ENCODE measurements around the gene NTHL1. TPM values are rescaled to one million over a fixed set of nuclear protein-coding genes. Genes with fewer than 3 reads are reported as not detected.

The NTHL1 gene
- total RNA-seq, 1 experiment from 2014 or later = 74.7 TPM

- Histone ChIP-seq H3K4me3 (no peak overlapping the region), H3K27me3 (no peaks in the 10 kb centered on the region), H3K9me3 (no peaks in the 10 kb centered on the region), H3K36me3 (peaks cover 96% of the 10 kb centered on the region)
- no peak for DNase-seq
Measured at GRCh38 chr16:2001035-2001434, 46.6 kb downstream of the NTHL1 start.

- no peaks in the 10 kb centered on the region for H3K9me3 ChIP-seq
- peaks cover 94% of the 10 kb centered on the region for H3K36me3 ChIP-seq
- H3K27me3 ChIP-seq = no peaks in the 10 kb centered on the region
- DNase-seq = no peak
- H3K4me3 ChIP-seq = no peak overlapping the region
Measured at GRCh38 chr16:1999866-2000514, 47.6 kb downstream of the NTHL1 start.

GRCh38 chr16:1998852-1999801 lies 48.5 kb downstream of the NTHL1 start:
- Histone ChIP-seq H3K36me3 (peaks cover 86% of the 10 kb centered on the region), H3K9me3 (no peaks in the 10 kb centered on the region), H3K27me3 (no peaks in the 10 kb centered on the region), H3K4me3 (no peak overlapping the region)
- no peak for DNase-seq

- peaks cover 79% of the 10 kb centered on the region for H3K36me3 ChIP-seq
- H3K9me3 ChIP-seq = no peaks in the 10 kb centered on the region
- DNase-seq = no peak
- no peak overlapping the region for H3K4me3 ChIP-seq
- H3K27me3 ChIP-seq = no peaks in the 10 kb centered on the region
Measured at GRCh38 chr16:1998360-1998835, 49.2 kb downstream of the NTHL1 start.

- Histone ChIP-seq H3K9me3 (no peaks in the 10 kb centered on the region), H3K4me3 (no peak overlapping the region), H3K36me3 (peaks cover 72% of the 10 kb centered on the region), H3K27me3 (no peaks in the 10 kb centered on the region)
- no peak for DNase-seq
Measured at GRCh38 chr16:1997494-1998359, 49.9 kb downstream of the NTHL1 start.

GRCh38 chr16:1993731-1994131 lies 53.9 kb downstream of the NTHL1 start:
- no peak for DNase-seq
- Histone ChIP-seq H3K4me3 (no peak overlapping the region), H3K9me3 (no peaks in the 10 kb centered on the region), H3K36me3 (peaks cover 32% of the 10 kb centered on the region), H3K27me3 (peaks cover 8% of the 10 kb centered on the region)

GRCh38 chr16:1992704-1993317 lies 54.8 kb downstream of the NTHL1 start:
- Histone ChIP-seq H3K4me3 (no peak overlapping the region), H3K27me3 (peaks cover 8% of the 10 kb centered on the region), H3K36me3 (peaks cover 24% of the 10 kb centered on the region), H3K9me3 (no peaks in the 10 kb centered on the region)
- DNase-seq = no peak

- H3K36me3 ChIP-seq = peaks cover 20% of the 10 kb centered on the region
- peaks cover 8% of the 10 kb centered on the region for H3K27me3 ChIP-seq
- DNase-seq = peak; percentile 87
- H3K9me3 ChIP-seq = no peaks in the 10 kb centered on the region
- peak overlapping the region; percentile 22; the same call in 1 of the 2 replicates for H3K4me3 ChIP-seq
Measured at GRCh38 chr16:1991948-1992703, 55.5 kb downstream of the NTHL1 start.

- Histone ChIP-seq H3K9me3 (no peaks in the 10 kb centered on the region), H3K36me3 (peaks cover 19% of the 10 kb centered on the region), H3K27me3 (peaks cover 8% of the 10 kb centered on the region), H3K4me3 (peak overlapping the region; percentile 22; the same call in 1 of the 2 replicates)
- DNase-seq = no peak
Measured at GRCh38 chr16:1991588-1991947, 56.1 kb downstream of the NTHL1 start.

- Histone ChIP-seq H3K36me3 (peaks cover 19% of the 10 kb centered on the region), H3K4me3 (no peak overlapping the region), H3K9me3 (no peaks in the 10 kb centered on the region), H3K27me3 (peaks cover 8% of the 10 kb centered on the region)
- no peak for DNase-seq
Measured at GRCh38 chr16:1991135-1991551, 56.5 kb downstream of the NTHL1 start.

GRCh38 chr16:1990351-1991134 lies 57.1 kb downstream of the NTHL1 start:
- Histone ChIP-seq H3K36me3 (peaks cover 20% of the 10 kb centered on the region), H3K9me3 (no peaks in the 10 kb centered on the region), H3K27me3 (peaks cover 8% of the 10 kb centered on the region), H3K4me3 (no peak overlapping the region)
- no peak for DNase-seq

GRCh38 chr16:1990101-1990350 lies 57.6 kb downstream of the NTHL1 start:
- no peak overlapping the region for H3K4me3 ChIP-seq
- peaks cover 8% of the 10 kb centered on the region for H3K27me3 ChIP-seq
- no peaks in the 10 kb centered on the region for H3K9me3 ChIP-seq
- no peak for DNase-seq
- peaks cover 20% of the 10 kb centered on the region for H3K36me3 ChIP-seq

All from MG63 (cell line).